Spleen (tissue), 7 donors: ENCODE results near the gene GPR135.

ENCODE experiments used
- CTCF ChIP-seq, 11 experiments: fragments of 200-600 bp in 7 of 11; fragments of 450-650 bp in 4 of 11; sonication (generic) in 4 of 11; IDR thresholded peaks in 8 of 11; conservative IDR thresholded peaks in 3 of 11; 1 replicate in 7 of 11; 2 replicates in 4 of 11; pipeline versions ENCODE4 v1.4.0 to v1.8.0; 2016 to 2021; ENCODE audit warnings: antibody characterized with exemption in 11 of 11, inconsistent platforms in 4 of 11, mild to moderate bottlenecking in 1 of 11
- POLR2A ChIP-seq, 3 donors: fragments of 450-650 bp; IDR thresholded peaks; one replicate each; pipeline ENCODE4 v1.5.1; 2017; ENCODE audit warnings: antibody characterized with exemption in 3 of 3, mild to moderate bottlenecking in 1 of 3
- donor health status: DM: no; HTN: no; CAD: no; lungs with moderate emphysema.
- donor health status: DM: no; HTN: no; CAD: no.
- donor health status: DM: no; HTN: no; CAD: no.

- no peak for TF ChIP-seq POLR2A (IDR thresholded peaks at IDR 0.05)
- no peak for TF ChIP-seq CTCF (IDR thresholded peaks at IDR 0.05 in 8 of 11, conservative IDR thresholded peaks at IDR 0.05 in 3 of 11)
These were observed 27.0 kb downstream of the GPR135 start for GRCh38 chr14:59438195-59438647.
